HepG2 (cell line): ENCODE results near the gene CASKIN2. TPM values are rescaled to one million over a fixed set of nuclear protein-coding genes. Genes with fewer than 3 reads are reported as not detected.

Experiments
- CBX2 ChIP-seq, 2 experiments: fragments of 200-600 bp in 1 of 2; sonication (generic); formaldehyde crosslinking in 1 of 2; IDR thresholded peaks; 2 replicates each; pipeline versions ENCODE4 v1.7.0 to v1.8.1; 2018 to 2022; ENCODE audit warnings: low read depth in 2 of 2, low read length in 1 of 2, mild to moderate bottlenecking in 1 of 2, missing genetic modification reagents in 1 of 2
- CREB1 ChIP-seq, 2 experiments: fragments of 450-650 bp in 1 of 2; IDR thresholded peaks; 2 replicates each; pipeline ENCODE4 v1.6.1; 2016 to 2017; ENCODE audit warnings: control low read depth in 1 of 2, mild to moderate bottlenecking in 1 of 2, missing compliant biosample characterization in 1 of 2, missing genetic modification characterization in 1 of 2
- FIP1L1 ChIP-seq: fragments of 200-400 bp; formaldehyde crosslinking; IDR thresholded peaks from 2 replicates; pipeline ENCODE4 v1.6.1; 2018; ENCODE audit warnings: low read depth, mild to moderate bottlenecking, low read length, moderate library complexity, borderline replicate concordance; ENCODE audit not compliant: insufficient read depth
- IRF2 ChIP-seq: IDR thresholded peaks from 2 replicates; pipeline ENCODE4 v1.6.1; 2018; ENCODE audit warnings: missing genetic modification reagents, missing compliant biosample characterization
- MAFK ChIP-seq, 2 experiments: IDR thresholded peaks in 1 of 2; conservative IDR thresholded peaks in 1 of 2; 2 replicates each; pipeline ENCODE4 v1.6.1; 2011; ENCODE audit warnings: improper control_type of control experiment in 2 of 2, low read length in 2 of 2
- MTF1 ChIP-seq: sonication (generic); formaldehyde crosslinking; IDR thresholded peaks from 2 replicates; pipeline ENCODE4 v1.5.0; 2020; ENCODE audit warnings: missing genetic modification reagents
- MTF2 ChIP-seq: sonication (generic); formaldehyde crosslinking; IDR thresholded peaks from 2 replicates; pipeline ENCODE4 v1.5.0; 2020; ENCODE audit warnings: missing genetic modification reagents, borderline replicate concordance
- NFKBIZ ChIP-seq: IDR thresholded peaks from 2 replicates; pipeline ENCODE4 v1.6.1; 2018; ENCODE audit warnings: missing genetic modification reagents, missing compliant biosample characterization
- NR2F1 ChIP-seq, 2 experiments: fragments of 450-650 bp in 1 of 2; formaldehyde crosslinking in 1 of 2; IDR thresholded peaks; 2 replicates each; pipeline versions ENCODE4 v1.5.0 to v1.6.1; 2016 to 2020; ENCODE audit warnings: mild to moderate bottlenecking in 1 of 2, missing compliant biosample characterization in 1 of 2, missing genetic modification reagents in 1 of 2, moderate library complexity in 1 of 2
- PHF20 ChIP-seq: sonication (generic); formaldehyde crosslinking; IDR thresholded peaks from 2 replicates; pipeline ENCODE4 v1.5.0; 2020; ENCODE audit warnings: mild to moderate bottlenecking, missing genetic modification reagents
- POGZ ChIP-seq: sonication (generic); formaldehyde crosslinking; IDR thresholded peaks from 2 replicates; pipeline ENCODE4 v1.4.0; 2020; ENCODE audit warnings: mild to moderate bottlenecking, missing genetic modification reagents
- SKI ChIP-seq: fragments of 450-650 bp; IDR thresholded peaks from one replicate; pipeline ENCODE4 v1.6.1; 2018; ENCODE audit warnings: mild to moderate bottlenecking; ENCODE audit not compliant: partially characterized antibody
- SP1 ChIP-seq, 2 experiments: fragments of 450-650 bp in 1 of 2; sonication (generic) in 1 of 2; formaldehyde crosslinking in 1 of 2; IDR thresholded peaks; 2 replicates each; pipeline versions ENCODE4 v1.4.0 to v1.6.1; 2016 to 2020; ENCODE audit warnings: missing genetic modification reagents in 1 of 2
- TCF7L2 ChIP-seq: IDR thresholded peaks from 2 replicates; pipeline ENCODE4 v1.6.1; 2011; ENCODE audit warnings: mild to moderate bottlenecking, low read depth, low read length, moderate library complexity
- XBP1 ChIP-seq: sonication (generic); formaldehyde crosslinking; IDR thresholded peaks from 2 replicates; pipeline ENCODE4 v1.5.0; 2020; ENCODE audit warnings: missing genetic modification reagents
- ZBTB46 ChIP-seq: sonication (generic); formaldehyde crosslinking; IDR thresholded peaks from 2 replicates; pipeline ENCODE4 v1.4.0; 2020; ENCODE audit warnings: mild to moderate bottlenecking, missing genetic modification reagents, borderline replicate concordance
- ZFAT ChIP-seq: sonication (generic); formaldehyde crosslinking; conservative IDR thresholded peaks from 2 replicates; pipeline ENCODE4 v1.8.1; 2023; ENCODE audit warnings: missing genetic modification reagents, inconsistent platforms
- ZNF282 ChIP-seq: fragments of 450-650 bp; IDR thresholded peaks from 2 replicates; pipeline ENCODE4 v1.6.1; 2018; ENCODE audit not compliant: partially characterized antibody
- ZNF350 ChIP-seq: sonication (generic); formaldehyde crosslinking; IDR thresholded peaks from 2 replicates; pipeline ENCODE4 v1.4.0; 2020; ENCODE audit warnings: mild to moderate bottlenecking, low read depth, missing genetic modification reagents, borderline replicate concordance
- ZNF512B ChIP-seq: sonication (generic); formaldehyde crosslinking; IDR thresholded peaks from 2 replicates; pipeline ENCODE4 v1.5.1; 2020; ENCODE audit warnings: missing genetic modification reagents, mild to moderate bottlenecking, borderline replicate concordance
- ZNF550 ChIP-seq: sonication (generic); formaldehyde crosslinking; IDR thresholded peaks from 2 replicates; pipeline ENCODE4 v1.4.0; 2020; ENCODE audit warnings: mild to moderate bottlenecking, missing genetic modification reagents, borderline replicate concordance
- ZNF567 ChIP-seq: sonication (generic); formaldehyde crosslinking; IDR thresholded peaks from 2 replicates; pipeline ENCODE4 v1.8.1; 2023; ENCODE audit warnings: mild to moderate bottlenecking, missing genetic modification reagents, borderline replicate concordance
- ZNF576 ChIP-seq: sonication (generic); formaldehyde crosslinking; IDR thresholded peaks from 2 replicates; pipeline ENCODE4 v1.4.0; 2020; ENCODE audit warnings: mild to moderate bottlenecking, missing genetic modification reagents
- ZNF772 ChIP-seq: sonication (generic); formaldehyde crosslinking; IDR thresholded peaks from 2 replicates; pipeline ENCODE4 v1.5.0; 2020; ENCODE audit warnings: mild to moderate bottlenecking, missing genetic modification reagents
- polyA plus RNA-seq, 8 experiments: library from polyadenylated mRNA; depleted of rRNA in 3 of 8; stranded (reverse) in 7 of 8; unstranded in 1 of 8; fragments of >200 nt; fragmentation: Illumina TruSeq in 4 of 8; extraction: Trizol in 4 of 8; gene quantifications; 2 replicates each; pipeline versions ENCODE4 v1.2.1 to v1.2.3, GENCODE V29; 2011 to 2016; ENCODE audit warnings: low read depth in 4 of 8, missing spikeins in 1 of 8, mixed read lengths in 1 of 8; ENCODE audit not compliant: insufficient read depth in 1 of 8
- total RNA-seq, 5 experiments: library from RNA; depleted of rRNA; stranded (reverse); fragments of >200 nt; fragmentation: Illumina TruSeq; extraction: Trizol; gene quantifications; 2 replicates each; pipeline ENCODE4 v1.2.3, GENCODE V29; 2016; ENCODE audit warnings: low read depth in 1 of 5

CASKIN2 gene
- total and polyA plus RNA-seq, 2 of the 13 experiments (the other 11 are each of a cell fraction or from before 2014, with no cell fraction given): 5.2 to 7.8 TPM

DNA sequence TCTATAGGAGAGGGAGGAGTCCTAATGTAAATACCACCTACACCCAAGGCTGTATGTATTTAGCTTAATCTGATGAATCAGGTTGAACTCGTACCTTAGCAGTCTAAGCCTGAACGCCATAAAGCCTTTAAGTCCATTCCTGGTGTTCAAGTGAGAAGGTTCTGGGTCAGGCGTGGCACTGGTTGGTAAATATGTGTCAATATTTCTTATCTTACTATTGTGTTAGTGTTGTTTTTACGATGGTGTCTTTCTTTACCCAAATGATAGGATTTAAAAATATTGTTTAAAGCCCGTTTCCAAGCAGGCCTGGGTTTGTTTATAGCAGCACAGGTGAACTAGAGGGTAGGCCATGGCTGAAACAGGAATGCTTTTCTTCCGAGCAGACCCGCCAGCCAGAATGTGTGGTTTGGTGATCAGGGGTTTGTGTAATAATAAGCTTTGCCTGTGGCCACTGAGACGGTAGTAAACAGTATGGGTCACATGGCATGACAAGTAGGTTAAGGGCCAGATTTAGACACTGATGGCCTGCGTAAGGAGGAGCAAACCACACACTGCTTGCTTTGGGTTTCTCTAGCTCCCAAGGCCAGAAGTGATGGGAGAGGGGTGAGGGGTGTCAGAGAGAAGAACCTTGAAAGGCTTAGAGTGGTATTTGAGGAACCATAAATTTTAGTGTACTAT lies 55.6 kb downstream of the CASKIN2 start (continued):
- TF ChIP-seq ZNF576 (CRISPR knock-in tag): no peak
- TF ChIP-seq POGZ (CRISPR knock-in tag): no peak
- TF ChIP-seq ZNF567 (CRISPR knock-in tag): peak; percentile 87
- TF ChIP-seq MTF1: no peak
- TF ChIP-seq ZNF772 (CRISPR knock-in tag): peak; percentile 55; the same call in 1 of the 2 replicates
- 0 out of 2 replicates have a peak, but pooled peaks have one; percentile 30 for TF ChIP-seq ZNF350
- no peak for TF ChIP-seq ZFAT (CRISPR knock-in tag)
- no peak for TF ChIP-seq PHF20
- no peak for TF ChIP-seq XBP1 (CRISPR knock-in tag)
- no peak for TF ChIP-seq ZNF512B (CRISPR knock-in tag)
- peak in 1 of 2 experiments; percentile 40; a peak in 3 of 4 replicates for TF ChIP-seq NR2F1 (CRISPR knock-in tag; IDR thresholded peaks at IDR 0.05)
- no peak for TF ChIP-seq CBX2 (IDR thresholded peaks at IDR 0.05; ENCODE audit: low read depth, low read length)
- no peak for TF ChIP-seq CBX2 (CRISPR knock-in tag; IDR thresholded peaks at IDR 0.05; ENCODE audit: low read depth)
- no peak for TF ChIP-seq ZBTB46 (CRISPR knock-in tag)
- no peak for TF ChIP-seq MTF2 (CRISPR knock-in tag)
- no peak for TF ChIP-seq ZNF282
- TF ChIP-seq SKI: peak; percentile 57
- no peak for TF ChIP-seq SP1 (IDR thresholded peaks at IDR 0.05)
- no peak for TF ChIP-seq SP1 (CRISPR knock-in tag; IDR thresholded peaks at IDR 0.05)
- no peak for TF ChIP-seq MAFK (conservative IDR thresholded peaks at IDR 0.05 in 1 of 2, IDR thresholded peaks at IDR 0.05 in 1 of 2; ENCODE audit: low read length in 2 of 2)
- TF ChIP-seq CREB1 (IDR thresholded peaks at IDR 0.05): peak; percentile 40
- TF ChIP-seq CREB1 (CRISPR knock-in tag; IDR thresholded peaks at IDR 0.05): peak; percentile 40; the same call in 1 of the 2 replicates
- TF ChIP-seq FIP1L1: no peak
- TF ChIP-seq NFKBIZ (CRISPR knock-in tag): peak; percentile 39; the same call in 1 of the 2 replicates
- no peak for TF ChIP-seq TCF7L2
- TF ChIP-seq ZNF550 (CRISPR knock-in tag): no peak
- peak; percentile 45 for TF ChIP-seq IRF2
